Subcutaneous adipose tissue (tissue), 4 donors: ENCODE measurements around the gene ATG4C. TPM values are rescaled to one million over a fixed set of nuclear protein-coding genes. Genes with fewer than 3 reads are reported as not detected.

Experiments
- total RNA-seq, 4 donors: library from RNA; depleted of rRNA; stranded (reverse); fragments of >200 nt; gene quantifications; one replicate each; pipeline ENCODE4 v1.1.0, GENCODE V29; 2016
- TF ChIP-seq, protein P1 (sequence below): fragments of 450-650 bp; IDR thresholded peaks from one replicate; pipeline ENCODE4 v1.5.1; 2016; ENCODE audit warnings: low read depth, mild to moderate bottlenecking, control low read depth, antibody characterized with exemption, moderate library complexity

Gene ATG4C
- total RNA-seq, 4 donors from 2014 or later: 8.6 to 21.9 (median 17.4) TPM

- TF ChIP-seq, protein P1, sequence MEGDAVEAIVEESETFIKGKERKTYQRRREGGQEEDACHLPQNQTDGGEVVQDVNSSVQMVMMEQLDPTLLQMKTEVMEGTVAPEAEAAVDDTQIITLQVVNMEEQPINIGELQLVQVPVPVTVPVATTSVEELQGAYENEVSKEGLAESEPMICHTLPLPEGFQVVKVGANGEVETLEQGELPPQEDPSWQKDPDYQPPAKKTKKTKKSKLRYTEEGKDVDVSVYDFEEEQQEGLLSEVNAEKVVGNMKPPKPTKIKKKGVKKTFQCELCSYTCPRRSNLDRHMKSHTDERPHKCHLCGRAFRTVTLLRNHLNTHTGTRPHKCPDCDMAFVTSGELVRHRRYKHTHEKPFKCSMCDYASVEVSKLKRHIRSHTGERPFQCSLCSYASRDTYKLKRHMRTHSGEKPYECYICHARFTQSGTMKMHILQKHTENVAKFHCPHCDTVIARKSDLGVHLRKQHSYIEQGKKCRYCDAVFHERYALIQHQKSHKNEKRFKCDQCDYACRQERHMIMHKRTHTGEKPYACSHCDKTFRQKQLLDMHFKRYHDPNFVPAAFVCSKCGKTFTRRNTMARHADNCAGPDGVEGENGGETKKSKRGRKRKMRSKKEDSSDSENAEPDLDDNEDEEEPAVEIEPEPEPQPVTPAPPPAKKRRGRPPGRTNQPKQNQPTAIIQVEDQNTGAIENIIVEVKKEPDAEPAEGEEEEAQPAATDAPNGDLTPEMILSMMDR: no peak
Measured at GRCh38 chr1:62870148-62870547, 86.2 kb downstream of the ATG4C start.

DNA sequence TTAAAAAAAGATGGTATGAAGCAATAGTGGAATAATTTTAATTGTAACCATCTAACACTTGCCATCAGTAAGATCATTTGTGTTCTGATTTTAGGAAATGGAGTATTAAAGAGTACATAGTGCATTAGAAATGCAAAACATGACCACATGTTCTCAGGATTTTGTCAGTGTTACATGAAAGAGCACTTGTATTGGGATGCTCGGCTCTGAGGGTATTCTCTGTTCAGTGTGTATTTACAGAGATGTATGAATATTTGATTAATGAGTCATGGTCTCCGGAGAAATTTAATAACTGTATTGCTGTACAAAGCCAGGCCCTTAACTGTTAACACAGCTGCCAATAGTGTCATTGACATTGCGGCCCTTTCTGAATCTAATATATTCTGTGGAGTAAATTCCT, 91.7 kb downstream of the ATG4C start:
- TF ChIP-seq, protein P1: no peak

GRCh38 chr1:62876535-62876934, 92.6 kb downstream of the ATG4C start:
- TF ChIP-seq, protein P1: no peak

DNA sequence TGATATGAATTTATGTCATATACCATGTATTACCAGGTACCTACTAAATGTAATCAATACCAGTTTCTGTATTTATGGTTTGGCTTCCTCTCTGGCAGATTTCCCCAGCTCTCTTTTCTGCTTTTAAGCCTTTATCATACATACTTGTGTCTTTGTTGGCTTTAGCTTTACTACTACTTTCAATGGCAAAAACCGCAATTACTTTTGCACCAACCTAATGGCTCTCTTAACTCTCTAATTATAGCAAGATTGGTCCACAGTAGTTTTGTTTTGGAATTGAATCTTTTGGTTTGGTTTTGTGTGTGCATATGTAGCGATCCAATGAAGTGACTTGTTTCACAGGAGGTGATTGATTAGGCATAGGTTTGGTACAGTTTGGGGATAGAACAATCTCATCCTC, 93.6 kb downstream of the ATG4C start:
- TF ChIP-seq, protein P1: no peak

GRCh38 chr1:62879962-62880361, 96.0 kb downstream of the ATG4C start:
- TF ChIP-seq, protein P1: no peak

DNA sequence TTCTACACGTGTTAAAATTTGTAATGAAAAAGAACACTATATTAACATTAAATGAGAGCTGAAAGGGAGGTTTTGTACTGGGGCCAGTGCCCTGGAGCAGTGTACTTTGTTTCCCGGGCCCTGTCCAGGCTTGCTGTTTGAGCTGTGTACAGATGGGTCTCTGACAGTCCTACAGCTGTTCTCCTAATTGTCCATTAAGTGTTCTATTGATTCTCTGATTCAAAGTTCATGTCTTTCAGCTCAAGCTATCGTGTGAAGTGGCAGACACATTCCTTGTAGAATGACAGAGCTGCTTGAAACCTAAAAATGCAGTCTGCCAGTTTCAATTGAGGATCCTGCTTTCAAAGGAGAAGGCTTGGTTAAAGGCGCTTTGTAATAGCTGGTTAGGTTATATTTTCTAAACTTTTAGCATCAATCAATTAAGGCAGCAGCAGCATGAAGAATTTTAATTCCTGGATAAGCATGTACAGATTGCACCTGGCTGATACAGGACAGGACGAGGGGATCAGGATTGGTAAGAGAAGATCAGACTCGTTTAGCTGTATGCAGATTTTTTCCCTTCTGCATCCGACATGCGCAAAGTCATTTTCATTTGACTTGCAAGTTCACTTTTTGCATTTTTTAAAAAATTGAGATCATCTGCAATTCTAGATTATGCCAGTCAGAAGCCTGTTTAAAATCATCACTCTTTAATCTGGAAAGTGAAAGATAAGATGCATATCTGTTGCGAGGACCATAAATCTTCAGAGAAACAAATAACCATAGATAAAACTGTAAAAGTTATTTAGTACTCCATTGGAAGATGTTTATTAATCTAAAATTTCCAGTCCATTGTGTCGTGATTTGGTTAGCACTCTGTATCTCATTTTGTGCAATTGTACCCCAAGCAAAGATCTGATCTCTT, 98.5 kb downstream of the ATG4C start:
- TF ChIP-seq, protein P1: no peak

DNA sequence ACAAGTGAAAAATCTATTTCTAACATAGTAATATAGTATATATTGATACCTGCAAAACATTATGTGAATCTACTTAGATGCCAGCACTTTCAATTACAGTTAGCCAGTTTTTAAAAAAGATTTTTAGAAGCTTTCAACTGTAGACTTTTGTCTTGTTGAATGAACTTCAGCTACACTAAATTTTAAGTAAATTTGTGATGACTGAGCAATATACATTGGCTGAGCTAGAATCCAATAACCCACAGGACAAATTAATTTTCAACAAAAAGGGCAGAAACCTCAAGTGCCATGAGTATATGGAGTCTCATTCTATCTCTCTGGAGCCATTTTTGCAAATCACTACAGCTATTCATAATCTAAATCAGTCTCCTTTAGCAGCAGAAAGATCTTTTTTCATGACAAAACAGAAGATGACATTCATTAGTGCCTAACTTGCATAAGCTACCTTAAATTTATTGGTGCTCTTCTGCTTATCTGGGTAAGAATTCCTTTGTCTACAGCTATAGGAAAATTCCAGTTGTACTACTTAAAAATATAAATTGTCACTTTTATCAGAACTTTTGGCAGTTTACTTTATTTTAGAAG, 100.3 kb downstream of the ATG4C start:
- TF ChIP-seq, protein P1: no peak
